PC-9 (cell line): Measurements from ENCODE around the gene CEACAM4. TPM values are rescaled to one million over a fixed set of nuclear protein-coding genes. Genes with fewer than 3 reads are reported as not detected.

ENCODE experiments used
- BruUV-seq: library from RNA; stranded (reverse); fragments of 400-500 nt; replicated peaks from 2 replicates; lab custom pipeline; 2021; lab: Mats Ljungman, UMichigan
- CTCF ChIA-PET: fragments of 300-600 bp; sonication (Branson Sonifier 250); formaldehyde crosslinking; loops from one replicate; lab custom pipeline; 2022; ENCODE audit warnings: antibody characterized with exemption; lab: Charles Lee
- POLR2A ChIA-PET: fragments of 300-600 bp; sonication (Branson Sonifier 250); formaldehyde crosslinking; loops from one replicate; lab custom pipeline; 2022; ENCODE audit warnings: antibody characterized with exemption; ENCODE audit not compliant: unreplicated experiment; lab: Charles Lee
- DNase-seq, 2 experiments: peaks; one replicate each; pipeline versions ENCODE4 v3.0.0 to v3.0.0-alpha.2; 2015 to 2022; ENCODE audit warnings: mixed read lengths in 1 of 2
- H2AFZ ChIP-seq: fragments of 200-600 bp; sonication (generic); 2 replicates; pipeline ENCODE4 v1.8.1; 2017; ENCODE audit warnings: antibody characterized with exemption
- H3F3A ChIP-seq: fragments of 200-600 bp; sonication (generic); 2 replicates; pipeline ENCODE4 v1.8.1; 2017; ENCODE audit warnings: antibody characterized with exemption, mild to moderate bottlenecking, low read depth; ENCODE audit not compliant: insufficient read depth
- H3K27ac ChIP-seq: fragments of 200-600 bp; sonication (generic); 2 replicates; pipeline ENCODE4 v1.6.1; 2016; ENCODE audit warnings: mixed run types
- H3K27me3 ChIP-seq: fragments of 200-600 bp; sonication (generic); 2 replicates; pipeline ENCODE4 v1.6.1; 2016; ENCODE audit warnings: low read depth, mixed run types; ENCODE audit not compliant: insufficient read depth
- H3K36me3 ChIP-seq: fragments of 200-600 bp; sonication (generic); 2 replicates; pipeline ENCODE4 v1.6.1; 2016; ENCODE audit warnings: low read depth, mixed run types
- H3K4me1 ChIP-seq: fragments of 200-600 bp; sonication (generic); replicated peaks from 2 replicates; pipeline ENCODE4 v1.6.1; 2016; ENCODE audit warnings: mixed run types; ENCODE audit not compliant: insufficient read depth
- H3K4me2 ChIP-seq: fragments of 200-600 bp; sonication (generic); 2 replicates; pipeline ENCODE4 v1.6.1; 2017; ENCODE audit warnings: mixed run types
- H3K4me3 ChIP-seq: fragments of 200-600 bp; sonication (generic); 2 replicates; pipeline ENCODE4 v1.6.1; 2016; ENCODE audit warnings: mixed run types
- H3K79me2 ChIP-seq: fragments of 200-600 bp; sonication (generic); 2 replicates; pipeline ENCODE4 v1.6.1; 2017; ENCODE audit warnings: low read depth, mixed run types
- H3K9me2 ChIP-seq: fragments of 200-600 bp; sonication (generic); 2 replicates; pipeline ENCODE4 v1.8.1; 2017; ENCODE audit warnings: mild to moderate bottlenecking; ENCODE audit not compliant: insufficient read depth
- H3K9me3 ChIP-seq: fragments of 200-600 bp; sonication (generic); 2 replicates; pipeline ENCODE4 v1.8.1; 2016; ENCODE audit warnings: low read depth; ENCODE audit not compliant: insufficient read depth
- H4K20me1 ChIP-seq: fragments of 200-600 bp; sonication (generic); 2 replicates; pipeline ENCODE4 v1.8.1; 2017; ENCODE audit not compliant: insufficient read depth
- CTCF ChIP-seq: fragments of 200-600 bp; sonication (generic); conservative IDR thresholded peaks from 2 replicates; pipeline ENCODE4 v1.6.1; 2017; ENCODE audit warnings: mixed run types, antibody characterized with exemption, mild to moderate bottlenecking, moderate library complexity
- EZH2 ChIP-seq: fragments of 200-600 bp; sonication (generic); IDR thresholded peaks from 2 replicates; pipeline ENCODE4 v1.8.0; 2017; ENCODE audit warnings: antibody characterized with exemption, low read depth
- intact Hi-C: fragments of 100-400 bp; cut with micrococcal nuclease; formaldehyde crosslinking; loops from one replicate; pipeline ENCODE4 v1.10.0; 2022; ENCODE audit not compliant: unreplicated experiment
- total RNA-seq: library from RNA; stranded (reverse); gene quantifications from 2 replicates; pipeline ENCODE4 v1.2.3, GENCODE V29; 2021

CEACAM4 gene
- total RNA-seq, 1 experiment from 2014 or later, result not detected

- CTCF ChIA-PET, result no interaction called here
- no peaks in the 10 kb centered on the region for H3K9me2 ChIP-seq
Observed at GRCh38 chr19:41587101-41587837, 39.6 kb downstream of the CEACAM4 start.

GRCh38 chr19:41586064-41586463 is 40.8 kb downstream of the CEACAM4 start:
- no peak for DNase-seq
- CTCF ChIA-PET, result no interaction called here

More at GRCh38 chr19:41587101-41587837, 39.6 kb downstream of the CEACAM4 start:
- no peak for DNase-seq
- Histone ChIP-seq H3K9me3 (peaks cover 6% of the 10 kb centered on the region; the same call in 1 of the 2 replicates), H3K79me2 (no peaks in the 10 kb centered on the region), H3K4me1 (no peaks in the 10 kb centered on the region), H3K27me3 (no peaks in the 10 kb centered on the region), H3K27ac (no peak overlapping the region), H3K4me2 (no peak overlapping the region), H3K36me3 (no peaks in the 10 kb centered on the region), H4K20me1 (no peaks in the 10 kb centered on the region), H3K4me3 (no peak overlapping the region), H3F3A (no peaks in the 10 kb centered on the region), H2AFZ (no peak overlapping the region)
- intact Hi-C loops, result no loop called here
- BruUV-seq, result no TSS peak
- TF ChIP-seq CTCF (no peak), EZH2 (no peak)
- POLR2A ChIA-PET, result no interaction called here

DNA sequence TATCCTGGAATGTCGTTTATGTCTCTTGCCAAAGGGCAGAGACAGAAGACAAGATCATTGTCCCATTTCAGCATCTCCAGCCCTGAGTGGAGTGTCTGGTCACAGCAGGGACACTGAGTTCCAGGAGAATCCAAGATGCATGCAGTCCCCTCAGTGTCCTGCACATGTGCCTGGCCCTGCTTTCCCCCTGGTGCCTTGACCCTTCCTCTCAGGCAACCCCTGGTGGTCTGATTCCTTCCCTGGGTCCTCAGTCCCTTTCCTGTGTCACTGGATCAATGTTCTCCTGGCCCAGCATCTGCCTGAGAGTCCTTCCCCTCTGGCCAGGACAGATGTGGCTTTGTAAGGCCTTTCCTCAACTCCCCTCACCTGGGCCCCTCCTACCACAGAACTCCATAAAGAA is 41.9 kb downstream of the CEACAM4 start:
- no peak overlapping the region for H3K4me3 ChIP-seq
- no peaks in the 10 kb centered on the region for H3K4me1 ChIP-seq
- intact Hi-C loops, result no loop called here
- CTCF ChIA-PET, result no interaction called here
- H3K4me2 ChIP-seq, result no peak overlapping the region
- BruUV-seq, result no TSS peak
- H3K9me2 ChIP-seq, result no peaks in the 10 kb centered on the region
- no peaks in the 10 kb centered on the region for H4K20me1 ChIP-seq
- POLR2A ChIA-PET, result no interaction called here
- no peaks in the 10 kb centered on the region for H3K27me3 ChIP-seq
- no peak overlapping the region for H2AFZ ChIP-seq
- DNase-seq, result no peak
- H3F3A ChIP-seq, result no peaks in the 10 kb centered on the region
- no peak overlapping the region for H3K27ac ChIP-seq
- no peak for TF ChIP-seq EZH2
- TF ChIP-seq CTCF, result no peak
- H3K36me3 ChIP-seq, result no peaks in the 10 kb centered on the region
- H3K9me3 ChIP-seq, result peaks cover 6% of the 10 kb centered on the region; the same call in 1 of the 2 replicates
- no peaks in the 10 kb centered on the region for H3K79me2 ChIP-seq

More at GRCh38 chr19:41586064-41586463, 40.8 kb downstream of the CEACAM4 start:
- BruUV-seq, result no TSS peak
- H3F3A ChIP-seq, result no peaks in the 10 kb centered on the region
- no peaks in the 10 kb centered on the region for H3K79me2 ChIP-seq
- H3K4me3 ChIP-seq, result no peak overlapping the region
- H4K20me1 ChIP-seq, result no peaks in the 10 kb centered on the region
- TF ChIP-seq EZH2 (no peak), CTCF (no peak)
- H3K27me3 ChIP-seq, result no peaks in the 10 kb centered on the region
- H3K36me3 ChIP-seq, result no peaks in the 10 kb centered on the region
- H3K4me1 ChIP-seq, result no peaks in the 10 kb centered on the region
- no peak overlapping the region for H3K4me2 ChIP-seq
- peaks cover 6% of the 10 kb centered on the region; the same call in 1 of the 2 replicates for H3K9me3 ChIP-seq
- intact Hi-C loops, result no loop called here
- POLR2A ChIA-PET, result no interaction called here
- no peak overlapping the region for H2AFZ ChIP-seq
- no peaks in the 10 kb centered on the region for H3K9me2 ChIP-seq
- no peak overlapping the region for H3K27ac ChIP-seq
